DND-41 (cell line): ENCODE data around the gene HMGXB3.

Experiments used
- ATAC-seq: fragments of 200-7000 bp; cut with Tn5 transposase; 3 replicates; pipeline ENCODE4 v1.9.1; 2021; ENCODE audit warnings: low read depth; ENCODE audit not compliant: insufficient read depth
- DNase-seq: peaks from one replicate; pipeline ENCODE4 v3.0.0-alpha.2; 2020
- H2AFZ ChIP-seq: 2 replicates; pipeline ENCODE4 v1.6.0; 2012; ENCODE audit warnings: low read depth, low read length
- H3K27ac ChIP-seq: 2 replicates; pipeline ENCODE4 v1.5.1; 2012; ENCODE audit warnings: low read length, inconsistent platforms
- H3K27me3 ChIP-seq: fragments of 200-600 bp; sonication (generic); 2 replicates; pipeline ENCODE4 v1.6.0; 2012; ENCODE audit warnings: low read length, mild to moderate bottlenecking, inconsistent platforms; ENCODE audit not compliant: insufficient read depth, poor library complexity
- H3K36me3 ChIP-seq: 2 replicates; pipeline ENCODE4 v1.5.1; 2012; ENCODE audit warnings: low read length, inconsistent platforms; ENCODE audit not compliant: insufficient read depth
- H3K4me1 ChIP-seq: 2 replicates; pipeline ENCODE4 v1.5.1; 2012; ENCODE audit warnings: mild to moderate bottlenecking, low read length; ENCODE audit not compliant: insufficient read depth
- H3K4me2 ChIP-seq: 2 replicates; pipeline ENCODE4 v1.6.0; 2012; ENCODE audit warnings: mild to moderate bottlenecking, moderate library complexity, low read length, inconsistent platforms; ENCODE audit not compliant: insufficient read depth
- H3K4me3 ChIP-seq, 2 experiments: fragments of 200-600 bp in 1 of 2; shearing (Covaris generic) in 1 of 2; 2 replicates each; pipeline ENCODE4 v1.5.1; 2012 to 2016; ENCODE audit warnings: inconsistent platforms in 2 of 2, low read length in 2 of 2, mild to moderate bottlenecking in 2 of 2, low read depth in 1 of 2, moderate library complexity in 1 of 2
- H3K79me2 ChIP-seq: 2 replicates; pipeline ENCODE4 v1.6.0; 2012; ENCODE audit warnings: low read length, inconsistent platforms; ENCODE audit not compliant: insufficient read depth
- H3K9ac ChIP-seq: 2 replicates; pipeline ENCODE4 v1.6.0; 2012; ENCODE audit warnings: low read depth, mild to moderate bottlenecking, inconsistent platforms, low read length, moderate library complexity
- H3K9me3 ChIP-seq: 2 replicates; pipeline ENCODE4 v1.5.1; 2012; ENCODE audit warnings: low read length, moderate library complexity, mild to moderate bottlenecking, inconsistent platforms; ENCODE audit not compliant: insufficient read depth, severe bottlenecking
- H4K20me1 ChIP-seq: 2 replicates; pipeline ENCODE4 v1.6.0; 2012; ENCODE audit warnings: low read length; ENCODE audit not compliant: insufficient read depth
- EZH2 ChIP-seq: IDR thresholded peaks from 3 replicates; pipeline ENCODE4 v1.6.1; 2012; ENCODE audit warnings: borderline replicate concordance, low read depth, mild to moderate bottlenecking, moderate library complexity, low read length, inconsistent platforms; ENCODE audit not compliant: severe bottlenecking
- TF ChIP-seq, protein P1 (sequence below): IDR thresholded peaks from 2 replicates; pipeline ENCODE4 v1.5.1; 2012; ENCODE audit warnings: borderline replicate concordance, low read length, moderate library complexity, mild to moderate bottlenecking; ENCODE audit not compliant: poor library complexity, severe bottlenecking; ENCODE audit errors: extremely low read depth

Gene HMGXB3

GRCh38 chr5:150101023-150101422 lies 100.5 kb downstream of the HMGXB3 start:
- DNase-seq, result no peak
- Histone ChIP-seq H3K79me2 (no peaks in the 10 kb centered on the region), H3K9ac (no peak overlapping the region), H2AFZ (no peak overlapping the region), H3K9me3 (no peaks in the 10 kb centered on the region), H3K36me3 (no peaks in the 10 kb centered on the region), H4K20me1 (0 out of 2 replicates have a peak, but pooled peaks cover 3% of the 10 kb centered on the region), H3K27ac (no peak overlapping the region), H3K4me1 (no peaks in the 10 kb centered on the region), H3K4me2 (no peak overlapping the region), H3K27me3 (peaks cover 9% of the 10 kb centered on the region), H3K4me3 (no peak overlapping the region)
- ATAC-seq, result no peak
- TF ChIP-seq EZH2, result no peak
- TF ChIP-seq, protein P1, sequence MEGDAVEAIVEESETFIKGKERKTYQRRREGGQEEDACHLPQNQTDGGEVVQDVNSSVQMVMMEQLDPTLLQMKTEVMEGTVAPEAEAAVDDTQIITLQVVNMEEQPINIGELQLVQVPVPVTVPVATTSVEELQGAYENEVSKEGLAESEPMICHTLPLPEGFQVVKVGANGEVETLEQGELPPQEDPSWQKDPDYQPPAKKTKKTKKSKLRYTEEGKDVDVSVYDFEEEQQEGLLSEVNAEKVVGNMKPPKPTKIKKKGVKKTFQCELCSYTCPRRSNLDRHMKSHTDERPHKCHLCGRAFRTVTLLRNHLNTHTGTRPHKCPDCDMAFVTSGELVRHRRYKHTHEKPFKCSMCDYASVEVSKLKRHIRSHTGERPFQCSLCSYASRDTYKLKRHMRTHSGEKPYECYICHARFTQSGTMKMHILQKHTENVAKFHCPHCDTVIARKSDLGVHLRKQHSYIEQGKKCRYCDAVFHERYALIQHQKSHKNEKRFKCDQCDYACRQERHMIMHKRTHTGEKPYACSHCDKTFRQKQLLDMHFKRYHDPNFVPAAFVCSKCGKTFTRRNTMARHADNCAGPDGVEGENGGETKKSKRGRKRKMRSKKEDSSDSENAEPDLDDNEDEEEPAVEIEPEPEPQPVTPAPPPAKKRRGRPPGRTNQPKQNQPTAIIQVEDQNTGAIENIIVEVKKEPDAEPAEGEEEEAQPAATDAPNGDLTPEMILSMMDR, result no peak
